ENCODE measurements around the gene METTL13.

GRCh38 chr1:171738911-171739310, 42.5 kb upstream of the METTL13 start:
- TF ChIP-seq CTCF (IDR thresholded peaks at IDR 0.05; ENCODE audit: insufficient read depth, low read length) (no peak), REST (IDR thresholded peaks at IDR 0.05; ENCODE audit: insufficient replicate concordance, low read depth) (no peak), POLR2AphosphoS5 (IDR thresholded peaks at IDR 0.05; ENCODE audit: low read depth) (no peak), SPI1 (IDR thresholded peaks at IDR 0.05; ENCODE audit: borderline replicate concordance, low read depth) (no peak)
